Omental fat pad (tissue), 4 donors: ENCODE results near the gene CNRIP1. TPM values are rescaled to one million over a fixed set of nuclear protein-coding genes. Genes with fewer than 3 reads are reported as not detected.

ENCODE experiments used
- ATAC-seq: fragments of 150-250 bp; one replicate; pipeline ENCODE4 v1.9.1; 2016; ENCODE audit warnings: mild to moderate bottlenecking, moderate library complexity; ENCODE audit not compliant: low FRiP score
- DNase-seq: peaks from one replicate; pipeline ENCODE4 v3.0.0-alpha.2; 2019; ENCODE audit warnings: low spot score
- total RNA-seq, 4 donors: library from RNA; depleted of rRNA; stranded (reverse); fragments of >200 nt; gene quantifications; one replicate each; pipeline ENCODE4 v1.1.0, GENCODE V29; 2016
- TF ChIP-seq, protein P1 (sequence below), 3 donors: fragments of 450-650 bp; IDR thresholded peaks; one replicate each; pipeline ENCODE4 v1.5.1; 2016 to 2017; ENCODE audit warnings: antibody characterized with exemption in 3 of 3, mild to moderate bottlenecking in 3 of 3, moderate library complexity in 2 of 3

The CNRIP1 gene
- total RNA-seq, 4 donors from 2014 or later: 40.8 to 67.9 (median 49.4) TPM

GRCh38 chr2:68272246-68272994, 47.3 kb downstream of the CNRIP1 start:
- TF ChIP-seq, protein P1, sequence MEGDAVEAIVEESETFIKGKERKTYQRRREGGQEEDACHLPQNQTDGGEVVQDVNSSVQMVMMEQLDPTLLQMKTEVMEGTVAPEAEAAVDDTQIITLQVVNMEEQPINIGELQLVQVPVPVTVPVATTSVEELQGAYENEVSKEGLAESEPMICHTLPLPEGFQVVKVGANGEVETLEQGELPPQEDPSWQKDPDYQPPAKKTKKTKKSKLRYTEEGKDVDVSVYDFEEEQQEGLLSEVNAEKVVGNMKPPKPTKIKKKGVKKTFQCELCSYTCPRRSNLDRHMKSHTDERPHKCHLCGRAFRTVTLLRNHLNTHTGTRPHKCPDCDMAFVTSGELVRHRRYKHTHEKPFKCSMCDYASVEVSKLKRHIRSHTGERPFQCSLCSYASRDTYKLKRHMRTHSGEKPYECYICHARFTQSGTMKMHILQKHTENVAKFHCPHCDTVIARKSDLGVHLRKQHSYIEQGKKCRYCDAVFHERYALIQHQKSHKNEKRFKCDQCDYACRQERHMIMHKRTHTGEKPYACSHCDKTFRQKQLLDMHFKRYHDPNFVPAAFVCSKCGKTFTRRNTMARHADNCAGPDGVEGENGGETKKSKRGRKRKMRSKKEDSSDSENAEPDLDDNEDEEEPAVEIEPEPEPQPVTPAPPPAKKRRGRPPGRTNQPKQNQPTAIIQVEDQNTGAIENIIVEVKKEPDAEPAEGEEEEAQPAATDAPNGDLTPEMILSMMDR (IDR thresholded peaks at IDR 0.05): no peak
- ATAC-seq (no peak), DNase-seq (no peak)

DNA sequence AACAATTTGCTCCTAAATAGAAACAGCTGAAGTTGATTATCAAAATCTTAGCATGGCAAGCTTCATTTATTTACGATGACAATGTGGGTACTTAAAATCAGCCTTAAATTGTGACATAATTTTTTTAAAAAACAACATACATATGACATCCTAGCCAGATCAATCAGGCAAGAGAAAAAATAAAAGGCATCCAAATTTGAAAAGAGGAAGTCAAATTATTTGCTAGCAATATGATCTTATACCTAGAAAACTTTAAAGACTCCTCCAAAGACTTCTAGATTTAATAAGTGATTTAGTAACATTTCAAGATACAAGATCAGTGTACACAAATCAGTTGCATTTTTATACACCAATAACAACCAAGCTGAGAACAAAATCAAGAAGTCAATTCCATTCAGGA, 53.1 kb downstream of the CNRIP1 start:
- no peak for ATAC-seq
- no peak for DNase-seq
- TF ChIP-seq, protein P1 (IDR thresholded peaks at IDR 0.05): no peak

DNA sequence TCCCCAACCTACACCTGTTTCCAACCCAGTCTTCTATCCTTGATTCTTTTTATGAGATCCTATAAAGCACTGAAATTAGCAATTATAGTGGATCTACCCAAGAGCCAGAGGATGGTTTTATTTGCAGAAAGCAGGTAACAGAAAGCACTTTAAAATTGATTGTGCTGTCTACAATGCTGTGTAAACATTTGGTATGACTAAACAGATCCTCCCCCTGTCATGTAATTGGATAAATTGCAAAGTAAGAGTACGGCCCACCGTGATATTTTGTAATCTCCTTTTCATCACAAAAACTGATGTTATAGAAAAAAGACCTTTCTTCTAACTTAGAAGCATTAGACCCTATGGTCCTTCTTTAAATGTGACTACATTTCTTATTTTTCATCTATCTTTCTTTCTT, 56.1 kb downstream of the CNRIP1 start:
- ATAC-seq (no peak), DNase-seq (no peak)
- TF ChIP-seq, protein P1 (IDR thresholded peaks at IDR 0.05): no peak

DNA sequence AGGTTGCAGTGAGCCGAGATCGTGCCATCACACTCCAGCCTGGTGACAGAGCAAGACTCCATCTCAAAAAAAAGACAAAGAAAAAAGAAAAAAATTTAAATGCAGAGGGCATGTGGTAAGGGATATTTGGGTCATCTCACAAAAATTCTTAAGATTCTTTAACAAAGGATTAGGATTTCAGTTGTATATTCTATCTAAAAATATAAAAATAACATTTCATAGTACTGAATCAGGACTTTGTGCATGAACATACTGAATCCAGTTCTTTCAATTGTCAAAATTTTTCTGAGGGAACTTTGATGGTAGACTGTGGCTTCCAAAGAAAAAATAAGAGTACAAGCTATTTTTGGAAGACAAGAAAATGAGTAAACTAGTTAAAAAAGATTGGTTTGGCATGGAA, 60.9 kb downstream of the CNRIP1 start:
- no peak for ATAC-seq
- no peak for DNase-seq
- TF ChIP-seq, protein P1 (IDR thresholded peaks at IDR 0.05): no peak

DNA sequence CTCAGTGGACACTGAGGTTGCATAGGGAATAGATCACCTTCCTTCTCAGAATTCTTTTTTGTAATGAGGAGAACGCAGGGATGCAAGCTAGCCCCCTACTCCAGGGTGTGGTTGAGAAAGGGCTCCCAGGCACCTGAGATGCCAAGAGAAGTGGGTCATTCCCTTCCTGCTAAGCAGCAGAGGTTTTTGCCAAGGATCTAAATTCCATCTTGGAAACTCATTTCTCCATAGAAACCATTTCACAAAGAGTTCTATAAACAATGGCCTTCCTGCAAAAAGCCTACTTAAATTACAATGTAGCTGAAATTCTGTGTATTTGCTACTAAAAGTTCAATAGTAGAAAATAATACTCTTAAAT, 63.7 kb downstream of the CNRIP1 start:
- ATAC-seq: no peak
- DNase-seq: no peak
- TF ChIP-seq, protein P1 (IDR thresholded peaks at IDR 0.05): no peak

DNA sequence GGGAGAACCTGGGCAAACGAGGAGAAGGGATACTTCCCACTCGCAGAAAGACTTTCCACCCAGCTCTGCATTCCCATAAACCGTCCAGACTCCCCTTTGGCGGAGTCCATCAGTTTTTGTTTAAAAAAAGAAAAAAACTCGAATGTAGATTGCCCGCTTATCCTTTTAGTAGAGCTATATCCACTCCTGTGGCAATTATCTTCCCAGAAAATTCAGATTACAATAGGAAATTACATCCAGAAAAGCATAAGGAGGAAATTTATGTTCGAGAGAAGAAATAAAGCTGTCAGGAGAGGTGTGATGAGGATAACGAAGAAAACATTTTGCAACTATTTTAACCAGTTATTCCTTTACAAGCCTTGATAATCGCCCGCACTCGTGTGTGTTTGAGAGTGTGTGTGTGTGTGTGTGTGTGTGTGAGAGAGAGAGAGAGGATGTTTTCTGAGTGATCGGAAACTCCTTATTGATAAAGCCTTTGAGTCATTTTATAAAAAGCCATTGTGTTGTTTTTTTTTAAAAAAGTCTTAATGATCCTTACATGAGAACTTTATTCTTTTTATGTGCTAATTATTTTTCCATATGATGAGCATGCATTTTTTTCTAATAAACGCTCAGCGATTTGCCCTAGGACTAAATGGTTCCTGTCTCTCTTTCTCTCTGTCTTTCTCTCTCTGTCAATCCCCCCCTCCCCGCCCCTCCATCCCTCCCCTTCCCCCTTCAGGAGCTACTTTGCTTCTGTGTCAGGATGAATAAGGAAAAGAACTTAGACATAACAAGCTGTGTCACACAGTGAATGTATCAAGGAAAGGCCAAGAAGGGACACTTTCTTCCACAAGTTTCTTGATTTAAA, 66.3 kb downstream of the CNRIP1 start:
- no peak for DNase-seq
- TF ChIP-seq, protein P1 (IDR thresholded peaks at IDR 0.05): no peak
- ATAC-seq: no peak
